Upper lobe of left lung (tissue), 6 donors: ENCODE measurements around the gene CNOT3. TPM values are rescaled to one million over a fixed set of nuclear protein-coding genes. Genes with fewer than 3 reads are reported as not detected.
"Not testable (repeated sequence)": the region's sequence is repeated elsewhere in the genome, so short reads cannot be mapped to it uniquely, and the experiment has no call there.

Experiments
- ATAC-seq, 2 donors: fragments of 200-7000 bp; cut with Tn5 transposase; one replicate each; pipeline ENCODE4 v1.9.1; 2022; ENCODE audit warnings: mild to moderate bottlenecking in 2 of 2, moderate library complexity in 2 of 2; ENCODE audit not compliant: low FRiP score in 2 of 2
- DNase-seq, 2 donors: peaks; one replicate each; pipeline ENCODE4 v3.0.0-alpha.2; 2019 to 2020
- H3K27ac ChIP-seq, 4 donors: fragments of 200-600 bp; sonication (generic); one replicate each; pipeline ENCODE4 v1.5.1; 2016 to 2019
- H3K27me3 ChIP-seq, 4 donors: fragments of 200-600 bp; sonication (generic); one replicate each; pipeline ENCODE4 v1.5.1; 2017 to 2019
- H3K36me3 ChIP-seq, 4 donors: fragments of 200-600 bp; sonication (generic); one replicate each; pipeline ENCODE4 v1.5.1; 2016 to 2019
- H3K4me1 ChIP-seq, 4 donors: fragments of 200-600 bp; sonication (generic); one replicate each; pipeline ENCODE4 v1.5.1; 2018 to 2019
- H3K4me3 ChIP-seq, 4 donors: fragments of 200-600 bp; sonication (generic); one replicate each; pipeline ENCODE4 v1.5.1; 2017 to 2019; ENCODE audit warnings: mild to moderate bottlenecking in 2 of 4, moderate library complexity in 1 of 4
- H3K9me3 ChIP-seq, 4 donors: fragments of 200-600 bp; sonication (generic); one replicate each; pipeline ENCODE4 v1.5.1; 2018 to 2019
- EP300 ChIP-seq, 4 donors: sonication (generic); formaldehyde crosslinking; IDR thresholded peaks; one replicate each; pipeline ENCODE4 v1.5.1; 2017; ENCODE audit warnings: antibody characterized with exemption in 4 of 4, control low read depth in 2 of 4
- POLR2A ChIP-seq, 4 donors: fragments of 450-650 bp; IDR thresholded peaks; one replicate each; pipeline ENCODE4 v1.5.1; 2016 to 2017; ENCODE audit warnings: antibody characterized with exemption in 4 of 4, mild to moderate bottlenecking in 2 of 4
- POLR2AphosphoS5 ChIP-seq, 2 donors: sonication (generic); formaldehyde crosslinking; IDR thresholded peaks; one replicate each; pipeline ENCODE4 v1.5.1; 2017; ENCODE audit warnings: antibody characterized with exemption in 2 of 2
- WGBS, 2 donors: methylation state at CpG; one replicate each; pipeline ENCODE4 v1.1.5; 2017 to 2018; 5-methylcytosine and 5-hydroxymethylcytosine counted together
- total RNA-seq, 6 donors: library from RNA; depleted of rRNA in 4 of 6; stranded (reverse); fragments of >200 nt in 4 of 6; gene quantifications; one replicate each; pipeline versions ENCODE4 v1.1.0 to v1.2.1, GENCODE V29; 2016 to 2021
- TF ChIP-seq, protein P1 (sequence below), 6 experiments: fragments of 450-650 bp in 4 of 6; fragments of 200-600 bp in 2 of 6; sonication (generic) in 2 of 6; IDR thresholded peaks; one replicate each; pipeline ENCODE4 v1.5.1; 2016 to 2019; ENCODE audit warnings: antibody characterized with exemption in 6 of 6
- donor health status: DM: no; HTN: no; CAD: no; lungs with moderate emphysema.
- donor health status: DM: no; HTN: yes; CAD: no; lungs with severe emphysema.

The CNOT3 gene
- total RNA-seq, 6 donors from 2014 or later = 18.8 to 65.0 (median 36.6) TPM

DNA sequence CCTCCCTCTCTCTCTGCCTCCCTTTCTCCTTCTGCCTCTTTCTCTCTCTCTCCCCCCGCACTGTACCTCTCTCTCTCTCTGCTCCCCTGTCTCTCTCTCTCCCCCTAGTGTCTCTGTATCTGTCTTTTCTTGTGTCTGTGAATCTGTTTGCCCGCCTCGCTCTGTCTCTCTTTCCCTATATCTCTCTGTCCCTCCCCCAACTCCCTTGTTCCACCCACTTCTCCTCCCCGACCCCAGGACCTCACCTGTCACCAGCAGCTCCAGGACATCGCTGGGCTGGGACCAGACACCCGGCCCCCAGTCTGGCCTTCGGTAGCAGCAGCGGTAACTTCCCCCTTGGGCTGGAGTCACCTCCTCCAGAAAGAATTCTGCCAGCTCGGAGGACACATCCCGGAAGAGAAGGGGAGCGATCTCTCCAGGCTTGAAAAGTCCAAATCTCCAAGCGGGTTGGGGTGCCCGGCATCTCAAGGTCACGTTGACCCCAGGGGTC lies 40.9 kb upstream of the CNOT3 start:
- WGBS, 2 donors = 6 to 11% methylated on average over 8 of the region's 14 CpGs
- H3K4me1 ChIP-seq = peaks cover 6 to 16% (median 9%) of the 10 kb centered on the region in 4 donors
- peak overlapping the region in 3 of 4 donors; percentile 4 to 34 (median 18) for H3K4me3 ChIP-seq
- H3K27ac ChIP-seq = peak overlapping the region in 3 of 4 donors; percentile 42 to 67 (median 65)
- no peak for TF ChIP-seq POLR2AphosphoS5 (IDR thresholded peaks at IDR 0.05)
- TF ChIP-seq, protein P1, sequence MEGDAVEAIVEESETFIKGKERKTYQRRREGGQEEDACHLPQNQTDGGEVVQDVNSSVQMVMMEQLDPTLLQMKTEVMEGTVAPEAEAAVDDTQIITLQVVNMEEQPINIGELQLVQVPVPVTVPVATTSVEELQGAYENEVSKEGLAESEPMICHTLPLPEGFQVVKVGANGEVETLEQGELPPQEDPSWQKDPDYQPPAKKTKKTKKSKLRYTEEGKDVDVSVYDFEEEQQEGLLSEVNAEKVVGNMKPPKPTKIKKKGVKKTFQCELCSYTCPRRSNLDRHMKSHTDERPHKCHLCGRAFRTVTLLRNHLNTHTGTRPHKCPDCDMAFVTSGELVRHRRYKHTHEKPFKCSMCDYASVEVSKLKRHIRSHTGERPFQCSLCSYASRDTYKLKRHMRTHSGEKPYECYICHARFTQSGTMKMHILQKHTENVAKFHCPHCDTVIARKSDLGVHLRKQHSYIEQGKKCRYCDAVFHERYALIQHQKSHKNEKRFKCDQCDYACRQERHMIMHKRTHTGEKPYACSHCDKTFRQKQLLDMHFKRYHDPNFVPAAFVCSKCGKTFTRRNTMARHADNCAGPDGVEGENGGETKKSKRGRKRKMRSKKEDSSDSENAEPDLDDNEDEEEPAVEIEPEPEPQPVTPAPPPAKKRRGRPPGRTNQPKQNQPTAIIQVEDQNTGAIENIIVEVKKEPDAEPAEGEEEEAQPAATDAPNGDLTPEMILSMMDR (IDR thresholded peaks at IDR 0.05) = no peak
- no peak for TF ChIP-seq POLR2A (IDR thresholded peaks at IDR 0.05)
- no peak for TF ChIP-seq EP300 (IDR thresholded peaks at IDR 0.05)
- ATAC-seq (peak in 1 of 2 donors; percentile 59), DNase-seq (peak in 1 of 2 donors; percentile 55)
- peaks cover 0 to 8% (median 3%) of the 10 kb centered on the region in 4 donors for H3K27me3 ChIP-seq
- H3K36me3 ChIP-seq = no peaks in the 10 kb centered on the region
- H3K9me3 ChIP-seq = no peaks in the 10 kb centered on the region

DNA sequence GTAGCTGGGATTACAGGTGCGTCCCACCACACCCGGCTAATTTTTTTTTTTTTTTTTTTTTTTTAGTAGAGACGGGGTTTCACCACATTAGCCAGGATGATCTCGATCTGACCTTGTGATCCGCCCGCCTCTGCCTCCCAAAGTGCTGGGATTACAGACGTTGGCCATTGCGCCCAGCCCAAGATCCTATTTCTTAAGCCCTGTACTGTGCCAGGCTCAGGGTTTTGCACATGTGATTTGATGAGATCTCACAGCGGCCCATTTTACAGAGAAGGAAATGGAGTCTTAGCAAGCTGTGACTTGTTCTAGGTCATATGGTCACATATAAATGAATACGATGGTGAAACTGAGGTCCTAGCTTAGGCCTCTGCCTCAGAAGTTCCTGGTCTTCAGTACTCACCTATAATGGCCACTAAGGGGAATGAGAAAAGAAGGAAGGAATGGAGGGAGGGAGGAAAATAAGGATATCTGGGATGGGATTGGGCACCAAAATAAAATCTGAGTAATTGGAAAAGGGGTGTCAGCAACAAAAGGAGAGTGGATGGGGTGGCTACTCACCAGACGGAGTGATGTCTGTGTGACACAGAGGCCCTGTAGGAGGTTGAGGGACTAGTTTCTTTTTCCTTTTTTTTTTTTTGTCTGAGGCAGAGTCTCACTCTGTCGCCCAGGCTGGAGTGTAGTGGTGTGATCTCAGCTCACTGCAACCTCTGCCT lies 38.2 kb upstream of the CNOT3 start:
- Histone ChIP-seq H3K4me3 (peak overlapping the region in 1 of 4 donors; percentile 39), H3K36me3 (no peaks in the 10 kb centered on the region), H3K27ac (peak overlapping the region in 1 of 4 donors; percentile 77), H3K9me3 (no peaks in the 10 kb centered on the region), H3K4me1 (peaks cover 19 to 36% (median 21%) of the 10 kb centered on the region in 4 donors), H3K27me3 (peaks cover 0 to 8% (median 3%) of the 10 kb centered on the region in 4 donors)
- WGBS, 2 donors = 81 to 87% methylated on average over 8 to 12 of the region's 12 CpGs
- no peak for DNase-seq
- TF ChIP-seq POLR2AphosphoS5 (IDR thresholded peaks at IDR 0.05) = no peak
- TF ChIP-seq, protein P1 (IDR thresholded peaks at IDR 0.05) = no peak
- TF ChIP-seq POLR2A (IDR thresholded peaks at IDR 0.05) = no peak
- TF ChIP-seq EP300 (IDR thresholded peaks at IDR 0.05) = no peak
- no peak for ATAC-seq

DNA sequence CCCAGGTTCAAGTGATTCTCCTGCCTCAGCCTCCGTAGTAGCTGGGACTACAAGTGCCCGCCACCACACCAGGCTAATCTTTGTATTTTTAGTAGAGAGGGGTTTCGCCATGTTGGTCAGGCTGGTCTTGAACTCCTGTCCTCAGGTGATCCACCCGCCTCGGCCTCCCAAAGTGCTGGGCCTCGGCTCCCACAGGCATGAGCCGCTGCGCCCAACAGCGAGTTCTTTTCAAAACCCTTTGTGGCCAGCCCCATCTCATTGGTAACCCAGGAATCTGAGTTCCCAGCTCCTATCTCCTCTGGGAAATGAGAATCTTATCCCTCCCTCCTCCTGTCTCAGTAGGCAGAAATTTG lies 37.7 kb upstream of the CNOT3 start:
- not testable (repeated sequence) for H3K27me3 ChIP-seq, H3K36me3 ChIP-seq, ATAC-seq, H3K9me3 ChIP-seq, DNase-seq
- 77 to 88% methylated on average over 9 of the region's 9 CpGs for WGBS, 2 donors
- Histone ChIP-seq H3K4me3 (peak overlapping the region in 2 of 4 donors; percentile 13 to 39), H3K27ac (peak overlapping the region; percentile 46 to 77 (median 64)), H3K4me1 (peaks cover 19 to 38% (median 22%) of the 10 kb centered on the region in 4 donors)

DNA sequence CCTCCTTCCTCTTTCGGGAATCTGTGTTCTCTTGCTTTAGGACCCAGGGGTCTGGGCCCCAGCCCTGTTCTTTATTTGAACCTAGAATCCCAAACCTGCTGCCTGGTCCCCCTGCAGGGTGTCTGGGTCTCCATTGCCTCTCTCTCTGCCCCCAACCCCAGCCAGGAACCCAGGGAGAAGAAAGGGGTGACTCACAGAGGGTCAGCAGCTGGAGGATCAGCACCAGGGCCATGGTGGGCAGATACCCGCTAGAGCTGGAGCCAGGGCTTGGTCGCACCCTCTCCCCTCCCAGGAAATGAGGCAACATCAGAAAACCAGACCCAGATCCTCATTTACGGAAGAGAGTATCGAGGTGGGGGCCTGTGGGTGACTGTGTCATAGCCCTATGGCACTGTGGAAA lies 37.0 kb upstream of the CNOT3 start, which contains the start of gene OSCAR:
TSS of gene OSCAR (minus strand) at position 243 of the 400 bp plus-strand sequence. CDS start at position 232, 11 bp downstream.
- H3K27ac ChIP-seq = peak within 1 kb of the TSS; percentile 46 to 77 (median 64)
- 34 to 49% methylated on average over 3 to 5 of the region's 5 CpGs for WGBS, 2 donors
- DNase-seq (peak in 1 of 2 donors; percentile 67), ATAC-seq (peak in 1 of 2 donors; percentile 18)
- peaks cover 17 to 32% (median 19%) of the 10 kb centered on the region in 4 donors for H3K4me1 ChIP-seq
- TF ChIP-seq POLR2AphosphoS5 (IDR thresholded peaks at IDR 0.05) = peak; percentile 5 to 32
- TF ChIP-seq, protein P1 (IDR thresholded peaks at IDR 0.05) = no peak
- peak in 1 of 4 donors; percentile 58 for TF ChIP-seq POLR2A (IDR thresholded peaks at IDR 0.05)
- H3K36me3 ChIP-seq = peaks cover 0 to 3% (median 1%) of the 10 kb centered on the region in 4 donors
- no peaks in the 10 kb centered on the region for H3K9me3 ChIP-seq
- H3K27me3 ChIP-seq = peaks cover 0 to 7% (median 3%) of the 10 kb centered on the region in 4 donors
- peak within 1 kb of the TSS in 3 of 4 donors; percentile 11 to 39 (median 13) for H3K4me3 ChIP-seq

DNA sequence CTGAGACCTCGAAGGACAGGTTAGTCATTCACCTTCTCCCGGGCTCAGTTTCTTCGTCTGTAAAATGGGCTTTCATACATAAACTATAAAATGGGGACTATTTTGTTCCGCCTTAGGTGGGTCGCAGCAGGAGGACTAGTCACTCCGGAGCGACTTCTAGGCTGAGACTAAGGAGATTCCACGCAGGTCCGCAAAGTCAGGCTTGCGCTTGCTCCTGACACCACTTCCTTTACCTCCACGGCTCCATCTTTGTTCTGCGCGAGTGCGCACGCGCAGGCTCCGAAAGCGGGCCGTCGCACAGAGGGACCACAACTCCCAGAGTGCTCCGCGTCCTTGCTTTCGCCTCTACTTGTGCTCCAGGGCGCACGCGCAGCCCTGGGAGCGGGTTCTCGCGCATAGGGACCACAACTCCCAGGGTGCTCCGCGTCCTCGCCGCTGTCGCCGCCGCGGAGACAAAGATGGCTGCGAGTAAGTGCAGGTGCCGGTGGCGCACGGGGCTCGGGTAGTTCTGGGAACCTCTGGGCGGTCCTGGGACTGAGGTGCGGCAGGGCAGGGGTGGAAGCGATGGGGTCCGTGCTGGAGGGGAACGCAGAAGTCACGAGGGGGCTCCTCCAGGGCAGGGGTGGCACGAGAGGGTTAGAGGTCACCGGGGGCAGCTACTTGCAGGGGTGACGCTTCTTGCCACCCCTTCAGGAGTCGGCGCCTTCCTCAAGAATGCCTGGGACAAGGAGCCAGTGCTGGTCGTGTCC lies 35.0 kb upstream of the CNOT3 start, which contains the start of gene NDUFA3:
TSS of gene NDUFA3 (plus strand) at position 435 of the 749 bp plus-strand sequence. CDS start at position 459, 24 bp downstream.
- ATAC-seq (peak; percentile 99 to 100), DNase-seq (peak; percentile 99)
- peaks cover 5 to 23% (median 20%) of the 10 kb centered on the region in 4 donors for H3K36me3 ChIP-seq
- H3K27me3 ChIP-seq = no peaks in the 10 kb centered on the region
- TF ChIP-seq POLR2AphosphoS5 (IDR thresholded peaks at IDR 0.05) (peak; percentile 74 to 92), EP300 (IDR thresholded peaks at IDR 0.05) (no peak), POLR2A (IDR thresholded peaks at IDR 0.05) (peak in 2 of 4 donors; percentile 39 to 84)
- TF ChIP-seq, protein P1 (IDR thresholded peaks at IDR 0.05) = peak in 1 of 6 experiments; percentile 36
- H3K9me3 ChIP-seq = no peaks in the 10 kb centered on the region
- WGBS, 2 donors = 4 to 6% methylated on average over 18 to 29 of the region's 54 CpGs
- peaks cover 12 to 22% (median 13%) of the 10 kb centered on the region in 4 donors for H3K4me1 ChIP-seq
- H3K4me3 ChIP-seq = peak within 1 kb of the TSS; percentile 86 to 100 (median 98)
- H3K27ac ChIP-seq = peak within 1 kb of the TSS; percentile 58 to 91 (median 77)
